Skin epidermis (tissue), 12 donors: Measurements from ENCODE around the gene GDI1.

Experiments used
- H3K27ac ChIP-seq, 21 experiments: fragments of 200-600 bp; sonication (generic) in 11 of 21; one replicate each; pipeline ENCODE4 v1.5.0; 2020; ENCODE audit warnings: mild to moderate bottlenecking in 3 of 21, inconsistent platforms in 2 of 21, moderate library complexity in 2 of 21
- H3K4me3 ChIP-seq, 7 experiments: fragments of 200-600 bp; sonication (generic) in 2 of 7; one replicate each; pipeline ENCODE4 v1.5.0; 2020; ENCODE audit warnings: inconsistent platforms in 2 of 7, mild to moderate bottlenecking in 2 of 7, moderate library complexity in 1 of 7

GDI1 gene

GRCh38 chrX:154404625-154405192 lies 32.2 kb upstream of the GDI1 start:
- no peak overlapping the region for H3K4me3 ChIP-seq
- no peak overlapping the region for H3K27ac ChIP-seq

GRCh38 chrX:154408659-154409221 lies 28.2 kb upstream of the GDI1 start:
- Histone ChIP-seq H3K4me3 (peak overlapping the region in 6 of 7 experiments; percentile 9 to 30 (median 22)), H3K27ac (peak overlapping the region in 19 of 21 experiments; percentile 7 to 82 (median 62))

GRCh38 chrX:154409222-154409871 lies 27.6 kb upstream of the GDI1 start, which contains the start of gene DNASE1L1:
DNASE1L1 (minus strand) TSS chrX:154409254; CDS start chrX:154405568, 3,686 bp downstream.
- Histone ChIP-seq H3K27ac (peak within 1 kb of the TSS in 19 of 21 experiments; percentile 7 to 94 (median 65)), H3K4me3 (peak within 1 kb of the TSS in 6 of 7 experiments; percentile 9 to 30 (median 22))

- Histone ChIP-seq H3K4me3 (peak overlapping the region; percentile 43 to 92 (median 74)), H3K27ac (peak overlapping the region; percentile 78 to 94 (median 90))
Measured at GRCh38 chrX:154411981-154412340, 25.0 kb upstream of the GDI1 start.

GRCh38 chrX:154412468-154412867 lies 24.5 kb upstream of the GDI1 start:
- Histone ChIP-seq H3K4me3 (peak overlapping the region; percentile 43 to 92 (median 74)), H3K27ac (peak overlapping the region in 20 of 21 experiments; percentile 78 to 94 (median 90))

GRCh38 chrX:154413142-154413541 lies 23.8 kb upstream of the GDI1 start:
- Histone ChIP-seq H3K27ac (peak overlapping the region in 9 of 21 experiments; percentile 87 to 94 (median 93)), H3K4me3 (no peak overlapping the region)

GRCh38 chrX:154417157-154417556 lies 19.8 kb upstream of the GDI1 start:
- Histone ChIP-seq H3K4me3 (no peak overlapping the region), H3K27ac (no peak overlapping the region)

- no peak overlapping the region for H3K4me3 ChIP-seq
- no peak overlapping the region for H3K27ac ChIP-seq
Measured at GRCh38 chrX:154419189-154419588, 17.8 kb upstream of the GDI1 start.

GRCh38 chrX:154419688-154420401 lies 17.1 kb upstream of the GDI1 start:
- H3K27ac ChIP-seq = no peak overlapping the region
- H3K4me3 ChIP-seq = no peak overlapping the region

- H3K4me3 ChIP-seq = no peak overlapping the region
- no peak overlapping the region for H3K27ac ChIP-seq
Measured at GRCh38 chrX:154420402-154420756, 16.6 kb upstream of the GDI1 start.

GRCh38 chrX:154426916-154427770 lies 9.8 kb upstream of the GDI1 start:
- Histone ChIP-seq H3K4me3 (no peak overlapping the region), H3K27ac (peak overlapping the region in 2 of 21 experiments; percentile 9)

- peak within 1 kb of the TSS; percentile 54 to 88 (median 70) for H3K4me3 ChIP-seq
- H3K27ac ChIP-seq = peak within 1 kb of the TSS; percentile 64 to 88 (median 83)
Measured at GRCh38 chrX:154428176-154429171, 8.5 kb upstream of the GDI1 start, which contains the start of gene ATP6AP1. ATP6AP1 (plus strand) TSS chrX:154428677; CDS start chrX:154428693, 16 bp downstream.

GRCh38 chrX:154429711-154430110 lies 7.2 kb upstream of the GDI1 start:
- H3K27ac ChIP-seq = peak overlapping the region in 3 of 21 experiments; percentile 83 to 88 (median 85)
- peak overlapping the region in 4 of 7 experiments; percentile 54 to 72 (median 70) for H3K4me3 ChIP-seq

- Histone ChIP-seq H3K4me3 (no peak overlapping the region), H3K27ac (peak overlapping the region in 8 of 21 experiments; percentile 6 to 62 (median 52))
Measured at GRCh38 chrX:154430479-154430878, 6.5 kb upstream of the GDI1 start.

GRCh38 chrX:154430916-154431315 lies 6.0 kb upstream of the GDI1 start:
- no peak overlapping the region for H3K4me3 ChIP-seq
- peak overlapping the region in 9 of 21 experiments; percentile 6 to 62 (median 51) for H3K27ac ChIP-seq

- H3K4me3 ChIP-seq = no peak overlapping the region
- peak overlapping the region in 8 of 21 experiments; percentile 16 to 62 (median 50) for H3K27ac ChIP-seq
Measured at GRCh38 chrX:154431341-154431740, 5.6 kb upstream of the GDI1 start.

GRCh38 chrX:154432210-154432609 lies 4.7 kb upstream of the GDI1 start:
- Histone ChIP-seq H3K4me3 (no peak overlapping the region), H3K27ac (peak overlapping the region in 4 of 21 experiments; percentile 16 to 42 (median 26))

- Histone ChIP-seq H3K27ac (no peak overlapping the region), H3K4me3 (no peak overlapping the region)
Measured at GRCh38 chrX:154433605-154434004, 3.3 kb upstream of the GDI1 start.
